GM12891 (cell line): Measurements from ENCODE around the gene PEX7.

Experiments
- PAX5 ChIP-seq: IDR thresholded peaks from 2 replicates; pipeline ENCODE4 v1.6.1; 2011; ENCODE audit warnings: low read length, moderate library complexity, mild to moderate bottlenecking; ENCODE audit not compliant: insufficient read depth, severe bottlenecking
- POLR2A ChIP-seq: IDR thresholded peaks from 2 replicates; pipeline ENCODE4 v1.6.1; 2011; ENCODE audit warnings: low read depth, low read length, control low read depth
- POLR2AphosphoS5 ChIP-seq: IDR thresholded peaks from 2 replicates; pipeline ENCODE4 v1.6.1; 2011; ENCODE audit warnings: low read depth, low read length, control low read depth
- POU2F2 ChIP-seq: IDR thresholded peaks from 2 replicates; pipeline ENCODE4 v1.6.1; 2011; ENCODE audit warnings: low read depth, mild to moderate bottlenecking, control low read depth, low read length, moderate library complexity
- SPI1 ChIP-seq: IDR thresholded peaks from 2 replicates; pipeline ENCODE4 v1.6.1; 2011; ENCODE audit warnings: low read depth, low read length, control low read depth
- TAF1 ChIP-seq: IDR thresholded peaks from 2 replicates; pipeline ENCODE4 v1.6.1; 2011; ENCODE audit warnings: low read depth, low read length, control low read depth

DNA sequence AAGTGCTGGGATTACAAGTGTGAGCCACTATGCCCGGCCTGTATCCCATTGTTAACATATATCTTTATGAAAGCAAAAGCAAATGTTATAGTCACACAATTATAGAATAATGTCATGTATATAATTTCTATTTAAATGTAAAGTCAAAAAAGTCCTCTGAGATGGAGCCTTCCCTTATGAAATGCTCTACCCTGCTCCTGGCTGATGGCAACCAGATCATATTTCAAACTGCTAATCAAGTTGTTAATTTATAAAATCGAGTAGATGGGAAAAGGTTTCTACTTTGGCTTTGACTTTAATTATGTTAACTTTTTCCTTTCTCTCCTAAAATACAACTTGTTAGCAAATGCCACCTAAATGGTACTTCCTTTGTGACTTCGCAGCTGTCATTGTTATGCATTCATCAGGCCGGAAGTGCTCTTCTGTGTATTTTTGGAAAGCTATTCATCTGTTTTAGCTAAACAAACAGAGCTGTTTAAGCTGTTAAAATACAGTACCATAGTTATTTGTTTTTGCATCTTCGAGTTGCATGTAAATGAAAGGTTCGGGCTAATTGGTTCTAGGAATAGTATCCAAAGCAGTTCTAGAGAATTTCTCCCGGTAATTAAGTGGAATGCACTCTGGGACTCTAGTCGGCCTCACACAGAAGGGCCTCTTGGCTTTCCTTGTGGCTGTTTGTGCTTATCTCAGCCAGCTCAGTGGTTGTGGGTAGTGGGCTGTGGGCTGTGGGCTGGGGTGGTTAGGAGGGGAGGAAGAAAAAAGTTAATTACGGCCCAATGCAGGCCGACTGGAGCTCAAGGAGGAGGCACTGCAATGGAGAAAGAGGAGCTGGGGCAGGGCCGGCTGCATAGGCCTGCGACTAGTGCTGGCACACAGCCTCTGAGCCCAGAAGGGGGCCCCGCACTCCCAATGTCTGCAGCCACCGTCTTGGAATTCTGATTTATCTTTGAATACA is 134.5 kb downstream of the PEX7 start:
- TF ChIP-seq POLR2A: no peak
- TF ChIP-seq SPI1: 0 out of 2 replicates have a peak, but pooled peaks have one; percentile 9
- no peak for TF ChIP-seq POU2F2
- TF ChIP-seq TAF1: no peak
- TF ChIP-seq POLR2AphosphoS5: no peak
- TF ChIP-seq PAX5: no peak
